NB4 (cell line): Measurements from ENCODE around the gene ATRN.

Experiments
- DNase-seq: peaks from one replicate; pipeline ENCODE4 v3.0.0; 2010; ENCODE audit warnings: low read depth
- H3K4me3 ChIP-seq: one replicate; pipeline ENCODE4 v1.5.1; 2011; ENCODE audit warnings: mild to moderate bottlenecking, low read depth, low read length, moderate library complexity
- MYC ChIP-seq: IDR thresholded peaks from 2 replicates; pipeline ENCODE4 v1.6.1; 2011; ENCODE audit warnings: low read depth, low read length
- POLR2A ChIP-seq: IDR thresholded peaks from 2 replicates; pipeline ENCODE4 v1.6.1; 2011; ENCODE audit warnings: mild to moderate bottlenecking; ENCODE audit not compliant: insufficient read length; ENCODE audit errors: extremely low read depth
- TF ChIP-seq, protein P1 (sequence below): IDR thresholded peaks from one replicate; pipeline ENCODE4 v1.5.1; 2012; ENCODE audit warnings: low read depth, low read length
- TF ChIP-seq, protein P2 (sequence below): IDR thresholded peaks from 2 replicates; pipeline ENCODE4 v1.6.1; 2011; ENCODE audit warnings: low read depth, low read length

ATRN gene

DNA sequence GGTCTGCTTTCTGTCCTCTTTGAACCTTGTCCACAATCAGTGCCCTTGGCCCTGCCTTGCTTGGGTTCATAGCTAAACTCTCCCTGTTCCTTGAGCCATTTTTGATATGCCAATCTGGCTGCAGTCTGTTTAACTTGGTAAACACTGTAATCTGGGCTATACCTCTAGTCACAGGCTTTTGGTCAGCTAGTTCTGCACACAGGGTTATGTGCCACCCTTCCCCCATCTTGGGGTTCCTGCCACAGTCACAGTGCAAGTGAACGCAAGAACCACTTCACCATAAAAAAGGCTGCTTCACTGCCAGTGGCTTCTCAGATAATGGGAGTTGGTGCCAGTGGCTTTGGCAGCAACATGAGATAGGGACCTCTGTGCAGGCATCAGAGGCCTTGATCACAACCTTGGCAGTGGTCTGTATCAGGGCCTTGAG is 10.9 kb upstream of the ATRN start:
- H3K4me3 ChIP-seq: no peak overlapping the region
- TF ChIP-seq, protein P1, sequence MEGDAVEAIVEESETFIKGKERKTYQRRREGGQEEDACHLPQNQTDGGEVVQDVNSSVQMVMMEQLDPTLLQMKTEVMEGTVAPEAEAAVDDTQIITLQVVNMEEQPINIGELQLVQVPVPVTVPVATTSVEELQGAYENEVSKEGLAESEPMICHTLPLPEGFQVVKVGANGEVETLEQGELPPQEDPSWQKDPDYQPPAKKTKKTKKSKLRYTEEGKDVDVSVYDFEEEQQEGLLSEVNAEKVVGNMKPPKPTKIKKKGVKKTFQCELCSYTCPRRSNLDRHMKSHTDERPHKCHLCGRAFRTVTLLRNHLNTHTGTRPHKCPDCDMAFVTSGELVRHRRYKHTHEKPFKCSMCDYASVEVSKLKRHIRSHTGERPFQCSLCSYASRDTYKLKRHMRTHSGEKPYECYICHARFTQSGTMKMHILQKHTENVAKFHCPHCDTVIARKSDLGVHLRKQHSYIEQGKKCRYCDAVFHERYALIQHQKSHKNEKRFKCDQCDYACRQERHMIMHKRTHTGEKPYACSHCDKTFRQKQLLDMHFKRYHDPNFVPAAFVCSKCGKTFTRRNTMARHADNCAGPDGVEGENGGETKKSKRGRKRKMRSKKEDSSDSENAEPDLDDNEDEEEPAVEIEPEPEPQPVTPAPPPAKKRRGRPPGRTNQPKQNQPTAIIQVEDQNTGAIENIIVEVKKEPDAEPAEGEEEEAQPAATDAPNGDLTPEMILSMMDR: no peak
- TF ChIP-seq, protein P2, sequence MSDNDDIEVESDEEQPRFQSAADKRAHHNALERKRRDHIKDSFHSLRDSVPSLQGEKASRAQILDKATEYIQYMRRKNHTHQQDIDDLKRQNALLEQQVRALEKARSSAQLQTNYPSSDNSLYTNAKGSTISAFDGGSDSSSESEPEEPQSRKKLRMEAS: no peak
- TF ChIP-seq POLR2A: no peak
- no peak for TF ChIP-seq MYC
- no peak for DNase-seq

DNA sequence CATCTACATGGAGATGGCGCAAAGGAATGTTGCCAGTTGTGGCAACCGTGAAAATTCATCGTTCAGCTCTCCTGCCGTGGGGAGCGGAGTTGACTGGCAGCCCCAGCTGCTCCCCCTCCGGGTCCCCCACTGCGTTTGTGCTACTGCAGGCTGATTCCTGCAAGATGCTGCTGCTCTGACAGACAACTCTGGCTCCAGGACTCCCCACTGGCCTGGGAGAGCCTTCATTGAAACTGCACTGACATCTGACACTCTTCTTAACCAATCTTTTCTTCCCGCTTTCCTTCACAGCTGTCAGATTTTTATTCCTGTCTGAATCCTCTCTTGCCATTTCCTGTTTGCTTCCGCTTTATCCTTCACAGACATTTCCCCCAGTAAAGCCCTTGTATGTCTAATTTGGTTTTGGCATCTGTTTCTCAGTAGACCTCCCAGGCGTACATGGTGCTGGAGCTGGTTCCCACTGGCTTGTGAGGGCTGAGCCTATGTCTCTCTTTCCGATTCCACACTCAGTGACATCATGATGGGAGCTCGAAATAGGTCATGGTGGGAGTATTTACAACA is 9.5 kb upstream of the ATRN start:
- H3K4me3 ChIP-seq: no peak overlapping the region
- DNase-seq: no peak
- TF ChIP-seq, protein P2: no peak
- TF ChIP-seq, protein P1: no peak
- TF ChIP-seq MYC (no peak), POLR2A (no peak)

DNA sequence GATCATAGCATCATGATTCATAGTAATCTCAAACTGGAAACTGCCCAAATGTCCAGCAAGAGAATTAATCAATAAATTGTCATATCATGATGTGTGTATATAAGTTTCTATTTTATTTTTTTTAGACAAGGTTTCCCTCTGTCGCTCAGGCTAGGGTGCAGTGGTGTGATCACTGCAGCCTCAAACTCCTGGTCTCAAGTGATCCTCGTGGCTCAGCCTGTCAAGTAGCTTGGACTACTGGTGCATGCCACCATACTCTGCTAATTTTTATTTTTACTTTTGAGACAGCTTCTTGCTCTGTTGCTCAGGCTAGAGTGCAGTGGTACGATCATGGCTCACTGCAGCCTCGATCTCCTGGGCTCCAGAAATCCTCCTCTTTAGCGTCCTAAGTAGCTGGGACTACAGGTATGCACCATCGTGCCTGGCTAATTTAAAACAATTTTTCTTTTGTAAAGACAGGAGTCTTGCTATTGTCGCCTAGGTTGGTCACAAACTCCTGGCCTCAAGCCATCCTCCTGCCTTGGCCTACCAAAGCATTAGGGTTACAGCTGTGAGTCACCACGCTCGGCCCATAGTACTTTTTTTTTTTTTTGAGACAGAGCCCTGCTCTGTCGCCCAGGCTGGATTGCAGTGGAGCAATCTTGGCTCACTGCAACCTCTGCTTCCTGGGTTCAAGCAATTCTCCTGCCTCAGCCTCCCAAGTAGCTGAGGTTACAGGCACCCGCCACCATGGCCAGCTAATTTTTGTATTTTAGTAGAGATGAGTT is 8.7 kb upstream of the ATRN start:
- no peak overlapping the region for H3K4me3 ChIP-seq
- DNase-seq: no peak
- TF ChIP-seq, protein P2: no peak
- TF ChIP-seq POLR2A: no peak
- TF ChIP-seq MYC: no peak
- TF ChIP-seq, protein P1: no peak

DNA sequence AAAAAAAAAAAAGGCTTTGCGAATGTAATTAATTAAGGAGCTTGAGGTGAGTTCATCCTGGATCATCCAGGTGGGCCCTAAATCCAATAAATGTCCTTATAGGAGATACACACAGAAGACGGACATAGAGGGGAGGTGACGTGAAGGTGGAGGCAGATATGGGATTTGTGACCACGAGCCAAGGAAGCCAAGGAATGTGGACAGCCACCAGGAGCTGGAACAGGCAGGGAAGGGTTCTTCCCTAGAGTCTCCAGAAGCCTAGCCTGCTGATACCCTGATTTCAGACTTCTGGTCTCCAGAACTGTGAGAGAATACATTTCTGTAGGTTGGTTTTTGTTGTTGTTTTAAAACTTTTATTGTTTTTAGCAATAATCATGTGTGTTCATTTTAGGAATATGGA is 6.7 kb upstream of the ATRN start:
- H3K4me3 ChIP-seq: no peak overlapping the region
- TF ChIP-seq, protein P1: no peak
- TF ChIP-seq, protein P2: no peak
- TF ChIP-seq POLR2A: no peak
- no peak for TF ChIP-seq MYC
- DNase-seq: no peak

DNA sequence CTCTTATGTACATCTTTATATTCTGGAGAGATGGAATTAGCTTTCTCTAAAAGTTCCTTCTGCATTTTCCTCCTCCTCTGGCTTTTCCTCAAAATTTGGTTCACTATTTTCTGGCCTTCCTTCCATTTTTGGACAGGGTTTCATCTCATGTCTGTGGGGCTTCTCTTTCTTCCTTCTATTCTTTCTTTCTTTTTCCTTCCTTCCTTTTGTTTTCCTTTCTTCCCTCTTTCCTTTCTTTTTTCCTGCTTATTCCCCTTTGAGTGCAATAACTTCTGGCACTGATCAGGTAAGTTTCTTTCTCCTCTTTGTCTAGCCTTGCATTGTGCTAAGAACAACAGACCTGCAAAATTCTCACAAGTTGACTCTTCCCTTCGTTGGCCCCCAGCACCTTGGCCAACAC is 5.5 kb upstream of the ATRN start:
- TF ChIP-seq, protein P2: no peak
- TF ChIP-seq POLR2A (no peak), MYC (no peak)
- TF ChIP-seq, protein P1: no peak
- DNase-seq: no peak
- no peak overlapping the region for H3K4me3 ChIP-seq
